Stimulated activated CD8-positive, alpha-beta memory T cell treated with anti-CD3 and anti-CD28 coated beads, Interleukin-7, amount 100 ng/mL, for 4 hours (primary cell): ENCODE measurements around the gene CT45A3.
"Not testable (repeated sequence)": the region's sequence is repeated elsewhere in the genome, so short reads cannot be mapped to it uniquely, and the experiment has no call there.

Experiments
- DNase-seq, 2 donors: peaks; one replicate each; pipeline ENCODE4 v3.0.0-alpha.2; 2020; ENCODE audit warnings: low read depth in 2 of 2

The CT45A3 gene, protein sequence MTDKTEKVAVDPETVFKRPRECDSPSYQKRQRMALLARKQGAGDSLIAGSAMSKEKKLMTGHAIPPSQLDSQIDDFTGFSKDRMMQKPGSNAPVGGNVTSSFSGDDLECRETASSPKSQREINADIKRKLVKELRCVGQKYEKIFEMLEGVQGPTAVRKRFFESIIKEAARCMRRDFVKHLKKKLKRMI

DNA sequence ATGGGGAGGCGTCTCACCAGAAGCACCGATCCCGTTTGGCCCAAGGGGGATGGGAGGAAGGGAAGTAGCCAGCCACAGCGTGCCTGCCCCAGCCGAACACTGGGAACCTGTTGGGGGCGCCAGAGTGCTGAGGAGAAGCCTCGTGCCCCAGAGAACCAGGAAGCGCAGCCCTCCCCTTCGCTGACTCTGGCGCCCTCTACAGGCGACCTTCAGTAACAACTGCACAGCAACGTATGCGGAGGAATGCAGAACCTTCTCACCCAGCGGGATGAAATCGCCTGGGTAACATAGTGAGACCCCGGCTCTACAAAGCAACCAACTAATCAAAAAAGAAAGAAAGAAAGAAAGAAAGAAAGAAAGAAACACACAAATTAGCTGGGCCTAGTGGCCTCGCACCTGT, at the start of gene CT45A3:
TSS of gene CT45A3 (minus strand) at position 101 of the 400 bp plus-strand sequence. CDS start 3,747 bp downstream, outside the sequence.
- DNase-seq: not testable (repeated sequence)

DNA sequence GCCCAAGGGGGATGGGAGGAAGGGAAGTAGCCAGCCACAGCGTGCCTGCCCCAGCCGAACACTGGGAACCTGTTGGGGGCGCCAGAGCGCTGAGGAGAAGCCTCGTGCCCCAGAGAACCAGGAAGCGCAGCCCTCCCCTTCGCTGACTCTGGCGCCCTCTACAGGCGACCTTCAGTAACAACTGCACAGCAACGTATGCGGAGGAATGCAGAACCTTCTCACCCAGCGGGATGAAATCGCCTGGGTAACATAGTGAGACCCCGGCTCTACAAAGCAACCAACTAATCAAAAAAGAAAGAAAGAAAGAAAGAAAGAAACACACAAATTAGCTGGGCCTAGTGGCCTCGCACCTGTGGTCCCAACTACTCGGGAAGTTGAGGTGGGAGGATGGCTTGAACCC, 34.7 kb upstream of the CT45A3 start, which contains the start of gene CT45A6:
TSS of gene CT45A6 (minus strand) at position 101 of the 400 bp plus-strand sequence. CDS start 3,794 bp downstream, outside the sequence.
- DNase-seq: not testable (repeated sequence)

DNA sequence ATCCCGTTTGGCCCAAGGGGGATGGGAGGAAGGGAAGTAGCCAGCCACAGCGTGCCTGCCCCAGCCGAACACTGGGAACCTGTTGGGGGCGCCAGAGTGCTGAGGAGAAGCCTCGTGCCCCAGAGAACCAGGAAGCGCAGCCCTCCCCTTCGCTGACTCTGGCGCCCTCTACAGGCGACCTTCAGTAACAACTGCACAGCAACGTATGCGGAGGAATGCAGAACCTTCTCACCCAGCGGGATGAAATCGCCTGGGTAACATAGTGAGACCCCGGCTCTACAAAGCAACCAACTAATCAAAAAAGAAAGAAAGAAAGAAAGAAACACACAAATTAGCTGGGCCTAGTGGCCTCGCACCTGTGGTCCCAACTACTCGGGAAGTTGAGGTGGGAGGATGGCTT, 17.4 kb upstream of the CT45A3 start, which contains the start of gene CT45A5:
TSS of gene CT45A5 (minus strand) at position 101 of the 400 bp plus-strand sequence. CDS start 3,774 bp downstream, outside the sequence.
- not testable (repeated sequence) for DNase-seq

DNA sequence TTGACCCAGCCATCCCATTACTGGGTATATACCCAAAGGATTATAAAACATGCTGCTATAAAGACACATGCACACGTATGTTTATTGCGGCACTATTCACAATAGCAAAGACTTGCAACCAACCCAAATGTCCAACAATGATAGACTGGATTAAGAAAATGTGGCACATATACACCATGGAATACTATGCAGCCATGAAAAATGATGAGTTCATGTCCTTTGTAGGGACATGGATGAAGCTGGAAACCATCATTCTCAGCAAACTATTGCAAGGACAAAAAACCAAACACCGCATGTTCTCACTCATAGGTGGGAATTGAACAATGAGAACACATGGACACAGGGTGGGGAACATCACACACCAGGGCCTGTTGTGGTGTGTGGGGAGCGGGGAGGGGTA, 23.3 kb downstream of the CT45A3 start:
- DNase-seq: not testable (repeated sequence)

DNA sequence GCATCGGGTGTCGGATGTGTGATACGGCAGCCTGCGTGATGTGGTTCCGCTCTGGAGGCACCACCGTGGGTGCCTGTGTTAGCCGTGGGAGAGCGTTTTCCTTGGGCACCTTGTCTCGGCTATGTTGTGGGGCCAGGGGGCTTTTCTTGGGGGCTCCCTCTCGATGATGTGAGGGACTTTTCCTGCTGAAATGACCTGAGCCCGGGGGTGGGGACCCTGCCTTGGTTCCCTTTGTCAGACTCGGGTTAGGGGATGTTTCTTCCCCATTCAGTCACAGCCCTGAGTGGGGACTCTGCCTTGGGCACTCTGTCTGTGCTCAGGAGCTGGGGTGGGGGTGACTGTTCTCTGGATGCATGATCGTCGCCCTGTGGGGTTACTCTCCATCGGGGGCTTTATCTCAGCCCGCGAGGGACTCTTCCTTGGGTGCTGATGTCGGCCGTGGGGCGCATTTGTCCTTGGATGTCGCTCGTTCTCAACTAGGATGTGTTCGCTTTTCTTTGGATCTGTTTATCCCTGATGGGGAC, 26.7 kb downstream of the CT45A3 start:
- no peak for DNase-seq

DNA sequence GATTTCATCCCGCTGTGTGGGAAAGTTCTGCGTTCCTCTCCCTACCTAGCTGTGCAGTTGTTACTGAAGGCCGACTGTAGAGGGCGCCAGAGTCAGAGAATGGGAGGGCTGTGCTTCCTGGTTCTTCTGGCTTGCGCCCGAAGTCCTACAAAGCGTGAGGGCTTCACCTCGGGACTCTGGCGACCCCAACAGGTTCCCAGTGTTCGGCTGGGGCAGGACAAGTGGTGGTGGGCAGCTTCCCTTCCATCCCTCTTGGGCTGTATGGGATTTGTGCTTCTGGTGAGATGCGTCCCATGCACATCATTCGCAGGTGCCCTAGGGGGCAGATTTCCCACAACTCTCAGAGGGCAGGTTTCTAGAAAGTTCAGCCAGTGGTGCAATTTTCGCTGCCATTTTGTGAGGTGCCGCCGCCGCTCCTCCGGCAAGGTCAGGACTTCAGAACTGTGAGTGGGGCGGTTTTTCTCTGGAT, 27.3 kb downstream of the CT45A3 start:
- DNase-seq: no peak

DNA sequence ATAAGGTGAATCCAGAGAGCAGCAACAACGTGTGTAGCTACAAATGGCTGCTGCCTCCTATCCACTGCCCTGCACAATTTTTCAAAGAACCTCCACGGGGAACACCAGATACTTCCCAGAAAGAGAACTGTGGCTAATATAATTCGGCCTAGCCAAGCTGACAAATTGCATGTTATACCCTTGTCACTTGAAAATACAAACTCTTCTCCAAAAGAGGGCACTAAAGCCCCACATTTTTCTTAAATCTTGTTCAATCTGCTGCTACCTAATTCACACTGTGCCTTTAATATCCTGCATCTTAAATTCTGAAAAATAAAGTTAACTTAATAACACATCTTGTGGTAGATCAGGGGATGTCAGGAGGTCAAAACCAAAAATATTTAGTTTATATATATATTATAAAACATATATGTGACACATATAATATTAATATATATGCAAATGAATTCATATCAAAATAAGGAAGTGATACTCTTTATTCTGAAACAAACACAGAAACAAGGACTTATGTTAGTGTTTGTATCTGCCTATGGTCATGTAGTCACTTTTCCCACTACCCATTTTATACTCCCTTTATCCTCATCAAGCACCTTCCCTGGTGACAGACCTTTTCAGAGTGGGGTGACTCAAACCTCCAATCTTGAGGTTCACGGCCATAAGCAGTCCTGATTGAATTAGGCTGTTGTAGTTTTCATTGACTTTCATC, 30.5 kb downstream of the CT45A3 start:
- DNase-seq: no peak

DNA sequence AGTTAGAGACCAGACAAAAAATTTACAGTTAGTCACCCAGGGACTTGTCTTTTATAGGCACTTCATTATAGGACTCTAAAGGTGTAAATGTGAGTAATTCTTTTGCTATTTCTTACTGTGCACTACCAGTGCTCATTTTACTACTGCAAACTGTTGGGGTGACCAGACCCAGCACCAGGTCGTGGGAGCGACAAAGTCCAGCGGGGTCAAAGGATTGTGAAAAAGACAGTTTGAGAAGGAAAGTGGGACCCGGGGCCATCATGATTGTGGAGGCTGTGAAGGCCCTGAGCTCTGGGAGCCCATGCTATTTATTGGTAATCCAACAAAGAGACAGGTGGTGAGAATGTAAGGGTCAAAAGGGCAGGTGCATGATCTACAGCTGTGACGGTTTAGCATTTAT, 33.3 kb downstream of the CT45A3 start:
- not testable (repeated sequence) for DNase-seq

DNA sequence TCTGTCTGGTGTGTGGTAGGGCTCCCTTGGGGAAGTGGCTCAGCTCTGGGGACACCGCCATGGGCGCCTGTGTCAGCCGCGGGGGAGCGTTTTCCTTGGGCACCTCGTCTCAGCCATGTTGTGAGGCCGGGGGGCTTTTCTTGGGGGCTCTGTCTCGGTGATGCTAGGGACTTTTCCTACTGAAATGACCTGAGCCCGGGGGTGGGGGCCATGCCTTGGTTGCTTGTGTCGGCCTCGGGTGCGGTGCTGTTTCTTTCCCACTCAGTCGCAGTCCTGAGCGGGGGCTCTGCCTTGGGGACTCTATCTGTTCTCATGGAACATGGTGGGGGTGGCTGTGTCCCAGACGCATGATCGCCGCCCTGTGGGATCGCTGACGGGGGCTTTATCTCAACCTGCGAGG, 54.2 kb downstream of the CT45A3 start:
- DNase-seq: no peak

DNA sequence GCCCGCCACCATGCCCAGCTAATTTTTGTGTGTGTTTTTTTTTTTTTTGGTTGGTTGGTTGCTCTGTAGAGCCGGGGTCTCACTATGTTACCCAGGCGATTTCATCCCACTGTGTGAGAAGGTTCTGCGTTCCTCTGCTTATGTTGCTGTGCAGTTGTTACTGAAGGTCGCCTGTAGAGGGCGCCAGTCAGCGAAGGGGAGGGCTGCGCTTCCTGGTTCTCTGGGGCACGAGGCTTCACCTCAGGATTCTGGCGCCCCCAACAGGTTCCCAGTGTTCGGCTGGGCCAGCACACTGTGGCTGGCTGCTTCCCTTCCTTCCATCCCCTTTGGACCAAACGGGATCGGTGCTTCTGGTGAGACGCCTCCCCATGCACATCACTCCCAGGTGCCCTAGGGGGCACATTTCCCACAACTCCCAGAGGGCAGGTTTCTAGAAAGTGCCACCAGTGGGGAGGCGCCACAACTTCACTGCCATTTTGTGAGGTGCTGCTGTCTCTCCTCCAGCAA, 54.8 kb downstream of the CT45A3 start, which contains the start of gene CT45A1:
TSS of gene CT45A1 (plus strand) at position 457 of the 507 bp plus-strand sequence. CDS start 5,302 bp downstream, outside the sequence.
- DNase-seq: not testable (repeated sequence)
